ENCODE results near the gene PYGM.

DNA sequence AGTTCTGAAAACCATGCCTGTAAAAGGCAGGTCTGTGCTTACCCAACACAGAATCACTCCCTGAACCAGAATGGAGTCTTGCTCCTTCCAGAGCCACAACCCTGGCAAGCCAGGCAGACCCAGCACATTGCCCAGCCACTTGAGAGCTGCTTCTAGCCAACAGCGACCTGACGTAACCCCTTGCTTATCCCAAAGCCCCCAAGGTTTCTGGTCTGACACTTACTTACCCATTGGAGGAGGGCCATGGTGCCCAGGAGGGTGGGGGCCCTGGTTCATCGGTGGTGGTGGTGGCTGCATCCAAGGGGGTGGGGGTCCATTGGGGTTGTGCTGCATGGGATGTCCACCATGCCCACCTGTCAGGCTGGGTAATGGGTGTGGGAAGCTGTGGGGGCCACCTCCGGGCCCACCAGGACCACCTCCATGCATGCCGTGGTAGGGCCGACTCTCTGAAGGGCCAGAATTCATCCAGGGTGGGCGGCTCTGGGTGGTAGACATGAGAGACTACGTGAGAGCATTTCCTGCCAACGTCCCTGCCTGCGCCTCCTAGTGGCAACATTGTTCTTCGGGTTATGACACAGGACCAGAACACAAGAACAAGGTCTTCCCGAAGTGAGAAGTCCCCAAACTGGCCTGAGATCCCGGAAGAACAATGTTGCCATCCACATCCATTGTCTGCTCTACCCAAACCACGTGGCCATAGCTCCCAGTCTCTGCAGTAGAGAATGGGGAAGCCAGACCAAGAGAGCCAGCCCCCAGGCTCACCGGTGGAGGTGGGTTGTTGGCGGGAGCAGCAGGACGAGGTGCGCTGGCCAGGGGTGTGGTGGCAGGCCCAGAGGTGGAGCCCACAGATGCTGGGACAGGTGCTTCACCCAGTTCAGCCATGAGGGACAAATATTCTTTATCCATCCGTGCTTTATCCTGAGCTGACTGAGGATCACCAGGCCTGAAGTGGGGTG, 7.8 kb upstream of the PYGM start:
- TF ChIP-seq SIN3A (IDR thresholded peaks at IDR 0.05; ENCODE audit: borderline replicate concordance, insufficient read depth, low read length): no peak
- TF ChIP-seq REST (IDR thresholded peaks at IDR 0.05; ENCODE audit: insufficient read depth in 1 of 2, low read depth in 2 of 2, low read length in 2 of 2): no peak
- no peak; the same call in 1 of the 2 replicates for TF ChIP-seq POLR2AphosphoS5 (IDR thresholded peaks at IDR 0.05; ENCODE audit: low read depth, low read length)

Data from PFSK-1 (cell line).